GM21447 (cell line): ENCODE measurements around the gene KLF18.
"Not testable (repeated sequence)": the region's sequence is repeated elsewhere in the genome, so short reads cannot be mapped to it uniquely, and the experiment has no call there.

Source experiments
- ATAC-seq: cut with Tn5 transposase; IDR thresholded peaks from one replicate; pipeline ENCODE4 v1.9.1; 2021; ENCODE audit not compliant: unreplicated experiment

KLF18 gene

DNA sequence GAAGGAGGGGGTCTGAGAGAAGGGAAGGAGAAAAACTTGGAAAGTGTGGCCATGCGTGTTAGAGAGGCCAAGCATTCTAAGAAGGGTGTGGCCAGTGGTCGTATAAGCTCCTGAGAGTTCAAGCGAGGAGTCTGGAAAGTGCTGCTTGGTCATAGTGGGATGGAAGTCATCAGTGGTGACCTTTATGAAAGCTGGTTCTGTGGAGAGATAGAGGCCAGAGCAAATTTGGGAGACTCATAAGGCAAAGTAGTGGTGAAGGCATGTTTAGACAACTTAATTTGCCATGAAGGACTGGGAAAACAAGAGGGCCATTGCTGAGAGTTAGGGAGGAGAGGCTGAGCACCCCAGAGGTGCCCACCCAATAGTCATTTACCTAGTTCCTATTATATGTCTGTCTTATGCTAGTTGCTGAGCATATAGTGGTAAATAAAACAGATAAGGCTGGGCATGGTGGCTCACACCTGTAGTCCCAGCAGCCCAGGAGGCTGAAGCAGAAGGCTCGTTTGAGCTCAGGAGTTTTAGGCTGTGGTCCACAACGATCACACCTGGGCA is 21.0 kb downstream of the KLF18 start:
- ATAC-seq, result no peak

DNA sequence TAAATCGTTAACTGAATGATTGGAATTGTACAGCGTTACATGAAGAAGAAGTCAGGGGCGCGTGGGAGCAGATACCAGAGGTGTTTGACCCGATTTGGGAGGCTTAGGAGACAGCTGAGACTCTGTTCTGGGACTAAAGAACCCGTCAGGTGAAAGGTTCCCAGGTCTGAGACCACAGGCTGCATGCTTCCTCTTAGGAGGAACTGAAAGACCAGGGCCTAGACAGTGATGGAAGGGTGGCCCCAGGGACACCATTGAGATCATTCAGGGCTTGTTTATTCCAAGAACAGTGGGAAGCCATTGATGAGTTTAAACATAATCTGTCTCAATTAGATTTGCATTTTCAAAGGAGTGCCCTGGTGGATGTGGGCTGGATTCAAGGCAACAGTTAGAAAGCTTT is 21.9 kb downstream of the KLF18 start:
- ATAC-seq, result no peak

DNA sequence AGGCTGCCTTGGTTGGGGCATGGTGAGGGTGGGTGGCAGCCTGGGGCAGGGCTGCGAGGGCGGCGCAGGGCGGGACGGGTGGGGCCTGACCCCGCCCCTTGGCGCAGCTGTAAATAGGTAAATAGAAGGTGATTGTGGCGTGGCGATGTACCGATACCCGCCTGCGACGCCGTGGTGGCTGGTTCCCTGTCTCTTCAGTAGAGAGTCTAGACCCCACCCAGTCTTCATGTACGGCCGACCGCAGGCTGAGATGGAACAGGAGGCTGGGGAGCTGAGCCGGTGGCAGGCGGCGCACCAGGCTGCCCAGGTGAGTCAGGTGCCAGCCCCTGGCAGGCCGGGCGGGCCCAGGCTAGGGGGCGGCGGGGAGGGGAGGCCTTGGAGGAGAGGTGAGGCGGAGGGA is 22.7 kb downstream of the KLF18 start, which contains the start of gene KLF17:
KLF17 (plus strand) TSS at position 140 of the 400 bp plus-strand sequence; CDS start at position 227, 87 bp downstream.
- no peak for ATAC-seq

DNA sequence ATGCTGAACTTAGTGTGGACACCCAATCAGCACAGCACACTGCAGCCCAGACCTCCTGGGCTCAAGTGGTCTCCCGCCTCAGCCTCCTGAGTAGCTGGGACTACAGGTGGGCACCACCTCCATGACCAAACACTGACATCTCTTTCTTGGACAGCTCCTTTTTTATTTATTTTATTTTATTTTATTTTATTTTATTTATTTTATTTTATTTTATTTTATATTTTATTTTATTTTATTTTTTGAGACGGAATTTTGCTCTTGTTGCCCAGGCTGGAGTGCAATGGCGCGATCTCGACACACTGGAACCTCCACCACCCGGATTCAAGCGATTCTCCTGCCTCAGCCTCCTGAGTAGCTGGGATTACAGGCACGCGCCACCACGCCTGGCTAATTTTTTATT is 24.2 kb downstream of the KLF18 start:
- ATAC-seq, result not testable (repeated sequence)

DNA sequence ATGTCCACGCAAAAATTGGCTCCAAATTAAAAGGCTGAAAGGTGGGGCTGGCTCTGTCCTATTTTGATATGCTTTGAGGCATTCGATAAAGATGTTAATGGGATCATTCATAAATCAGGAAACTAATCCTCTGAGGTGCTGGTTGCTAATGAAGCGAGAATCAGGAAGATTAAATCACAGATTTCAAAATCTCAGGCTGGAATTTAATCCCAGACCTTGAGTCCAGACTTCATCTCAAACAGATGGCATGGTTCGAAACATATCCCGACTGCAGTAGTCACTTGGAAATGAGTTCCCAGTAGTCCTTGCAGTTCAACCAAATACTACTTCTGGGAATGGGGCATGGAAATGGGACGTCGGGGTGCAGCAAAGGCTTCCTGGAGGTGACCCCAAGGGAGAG is 27.3 kb downstream of the KLF18 start:
- no peak for ATAC-seq

DNA sequence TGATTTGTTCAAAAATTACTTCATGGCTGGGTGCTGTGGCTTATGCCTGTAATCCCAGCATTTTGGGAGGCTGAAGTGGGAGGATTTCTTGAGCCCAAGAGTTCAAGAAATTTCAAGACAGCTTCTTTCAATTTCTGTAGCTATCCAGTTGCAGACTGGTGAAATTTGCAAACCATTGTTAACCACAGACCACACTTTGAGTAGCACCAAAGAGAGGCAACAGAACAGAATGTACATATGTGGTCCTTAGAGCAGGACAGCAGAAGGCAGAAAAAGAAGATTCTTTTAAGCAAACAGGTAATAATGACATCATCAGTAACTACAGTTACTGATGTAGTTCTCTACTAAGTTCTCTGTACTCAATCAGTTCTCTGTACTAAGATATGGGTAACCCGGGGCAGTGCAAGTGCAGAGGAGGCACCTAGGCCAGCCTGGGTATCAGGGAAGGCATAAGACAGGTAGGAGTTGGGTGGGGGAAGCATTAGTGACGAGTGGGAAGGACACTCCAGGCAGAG is 28.3 kb downstream of the KLF18 start:
- no peak for ATAC-seq

DNA sequence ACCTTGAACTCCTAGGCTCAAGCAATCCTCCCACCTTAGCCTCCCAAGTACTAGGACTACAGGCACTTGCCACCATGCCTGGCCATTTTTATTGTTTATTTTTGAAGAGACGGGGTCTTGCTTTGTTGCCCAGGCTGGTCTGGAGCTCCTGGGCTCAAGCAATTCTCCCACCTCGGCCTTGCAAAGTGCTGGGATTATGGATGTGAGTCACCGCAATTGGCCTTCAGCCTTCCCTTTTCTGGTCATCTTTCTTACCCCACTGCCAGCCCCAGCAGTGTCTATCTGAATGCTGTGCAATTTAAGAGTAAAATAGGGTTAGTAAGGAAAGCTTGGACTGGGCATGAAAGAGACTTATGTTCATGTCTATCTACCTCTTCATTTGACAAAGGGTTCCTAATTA is 28.9 kb downstream of the KLF18 start:
- ATAC-seq, result no peak

DNA sequence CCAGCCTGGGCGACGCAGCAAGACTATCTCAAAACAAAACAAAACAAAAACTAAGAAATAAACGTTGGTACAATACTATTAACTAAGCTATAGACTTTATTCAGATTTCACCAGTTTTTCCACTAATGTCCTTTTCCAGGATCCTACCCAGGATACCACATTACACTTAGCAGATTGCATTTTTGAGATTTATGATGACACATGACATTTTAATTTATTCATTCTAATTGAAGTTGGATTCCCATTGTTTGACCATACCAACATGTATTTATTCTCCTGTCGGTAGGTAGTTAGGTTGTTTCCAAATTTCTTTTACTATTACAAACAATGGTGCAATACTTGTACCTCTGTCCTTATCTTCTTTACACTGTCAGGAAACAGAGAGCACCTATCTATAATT is 29.6 kb downstream of the KLF18 start:
- ATAC-seq, result no peak

DNA sequence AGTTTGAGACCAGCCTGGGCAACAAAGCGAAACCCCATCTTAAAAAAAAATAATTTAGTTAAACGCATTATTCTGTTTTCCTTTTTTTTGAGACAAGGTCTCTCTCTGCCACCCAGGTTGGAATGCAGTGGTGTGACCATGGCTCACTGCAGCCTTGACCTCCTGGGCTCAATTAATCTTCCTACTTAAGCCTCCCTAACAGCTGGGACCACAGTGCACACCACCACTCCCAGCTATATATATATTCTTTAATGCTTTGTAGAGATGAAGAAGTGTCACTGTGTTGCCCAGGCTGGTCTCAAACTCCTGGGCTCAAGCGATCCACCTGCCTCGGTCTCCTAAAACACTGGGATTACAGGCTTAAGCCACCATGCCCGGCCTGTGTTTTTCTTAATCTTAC is 30.5 kb downstream of the KLF18 start:
- ATAC-seq, result no peak

DNA sequence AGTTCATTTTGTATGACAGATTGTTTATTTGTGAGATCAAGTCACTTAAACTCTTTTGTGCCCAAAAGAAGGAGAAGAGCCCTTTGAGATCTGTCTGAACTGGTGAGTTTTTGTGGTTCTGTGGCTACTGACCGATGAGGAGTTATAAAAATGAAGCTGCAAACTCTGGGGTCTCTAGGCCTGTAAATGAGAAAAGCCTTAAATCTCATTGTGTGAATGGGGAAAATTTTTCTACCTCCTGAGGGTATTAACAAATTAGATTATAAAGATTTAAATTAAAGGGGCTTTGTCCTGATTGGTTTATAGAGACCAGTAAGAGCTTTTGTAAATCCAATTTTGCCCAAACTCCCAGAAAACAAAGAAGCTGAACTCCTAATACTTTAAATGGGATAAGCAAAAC is 32.5 kb downstream of the KLF18 start:
- ATAC-seq, result no peak

DNA sequence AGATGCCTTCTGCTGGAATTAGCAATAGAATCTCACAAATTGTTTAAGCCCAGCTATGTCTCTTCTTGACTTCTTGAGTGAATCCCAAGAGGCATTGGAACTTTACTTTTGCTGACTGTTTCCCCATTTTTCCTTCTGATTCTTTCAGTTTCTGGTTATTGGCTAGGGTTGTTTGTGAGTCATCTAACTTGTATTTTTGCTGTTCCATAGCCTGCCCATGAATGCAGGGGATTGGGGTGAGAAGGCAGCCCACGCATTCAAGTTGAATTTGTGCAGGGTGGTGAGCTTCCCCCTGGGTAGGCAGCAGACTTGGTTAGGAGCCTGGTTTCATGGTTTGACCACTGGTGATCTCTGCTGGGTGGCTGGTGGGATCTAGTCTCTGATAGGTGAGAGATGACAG is 33.2 kb downstream of the KLF18 start:
- ATAC-seq, result no peak

DNA sequence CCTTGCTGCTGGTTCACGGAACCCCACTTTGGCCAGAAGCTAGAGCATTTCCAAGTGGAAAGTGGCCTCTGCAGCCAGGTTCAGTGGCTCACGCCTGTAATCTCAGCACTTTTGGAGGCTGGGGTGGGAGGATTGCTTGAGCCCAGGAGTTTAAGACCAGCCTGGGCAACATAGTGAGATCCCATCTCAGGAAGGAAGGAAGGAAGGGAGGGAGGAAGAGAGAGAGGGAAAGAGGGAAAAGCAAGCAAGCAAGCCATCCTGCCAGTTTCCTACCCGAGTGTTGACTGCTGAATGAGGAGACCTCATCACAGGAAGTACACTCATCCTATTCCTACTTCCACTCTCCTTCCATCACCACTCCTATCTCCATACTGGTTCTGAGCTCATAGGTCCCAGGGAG is 35.6 kb downstream of the KLF18 start:
- ATAC-seq, result no peak

DNA sequence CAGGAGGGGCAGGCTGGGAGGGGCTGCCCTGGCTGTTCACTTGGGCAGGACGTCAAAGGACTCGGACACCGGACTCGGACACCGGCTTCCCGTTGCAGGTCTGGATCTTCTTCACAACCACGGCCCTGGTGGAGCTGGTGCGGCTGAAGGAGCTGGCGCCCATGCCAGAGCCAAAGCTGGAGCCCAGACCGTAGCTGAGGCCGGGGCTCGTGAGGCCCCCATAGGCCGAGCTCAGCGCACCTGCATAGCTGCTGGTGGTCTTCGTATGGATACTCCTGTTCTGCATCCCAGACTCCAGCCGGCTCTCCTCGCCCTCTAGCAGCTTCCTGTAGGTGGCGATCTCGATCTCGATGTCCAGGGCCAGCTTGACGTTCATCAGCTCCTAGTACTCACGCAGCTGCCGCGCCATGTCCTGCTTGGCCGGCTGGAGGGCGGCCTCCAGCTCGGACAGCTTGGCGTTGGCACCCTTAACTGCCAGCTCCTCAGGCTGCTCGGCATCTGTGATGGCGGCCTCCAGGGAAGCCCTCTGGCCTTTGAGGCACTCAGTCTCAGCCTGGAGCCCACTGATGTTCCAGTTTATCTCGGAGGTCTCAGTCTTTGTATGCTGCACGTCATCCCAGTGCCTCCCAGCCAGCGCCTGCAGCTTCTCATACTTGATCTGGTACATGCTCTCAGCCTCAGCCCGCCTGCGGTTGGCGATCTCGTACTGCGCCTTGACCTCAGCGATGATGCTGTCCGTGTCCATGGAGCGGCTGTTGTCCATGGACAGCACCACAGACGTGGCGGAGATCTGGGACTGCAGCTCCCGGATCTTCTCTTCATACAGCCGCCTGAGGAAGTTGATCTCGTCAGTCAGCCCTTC is 37.9 kb downstream of the KLF18 start:
- ATAC-seq, result no peak

DNA sequence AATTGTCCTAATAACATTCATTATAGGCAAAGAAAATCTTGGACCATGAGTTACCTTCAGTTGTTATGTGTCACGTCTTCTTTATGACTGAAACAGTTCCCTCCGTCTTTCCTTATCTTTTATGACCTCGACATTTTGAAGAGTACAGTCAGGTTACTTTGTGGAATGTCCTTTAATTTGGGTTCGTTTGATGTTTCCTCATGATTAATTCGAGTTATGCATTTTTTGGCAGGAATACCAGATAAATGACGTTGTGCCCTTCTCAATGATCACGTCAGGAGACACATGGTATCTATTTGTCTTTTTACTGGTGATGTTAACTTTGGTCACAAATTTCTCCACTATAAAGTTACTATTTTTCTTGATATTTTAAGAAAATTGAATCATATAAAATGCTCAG is 40.1 kb downstream of the KLF18 start:
- no peak for ATAC-seq

DNA sequence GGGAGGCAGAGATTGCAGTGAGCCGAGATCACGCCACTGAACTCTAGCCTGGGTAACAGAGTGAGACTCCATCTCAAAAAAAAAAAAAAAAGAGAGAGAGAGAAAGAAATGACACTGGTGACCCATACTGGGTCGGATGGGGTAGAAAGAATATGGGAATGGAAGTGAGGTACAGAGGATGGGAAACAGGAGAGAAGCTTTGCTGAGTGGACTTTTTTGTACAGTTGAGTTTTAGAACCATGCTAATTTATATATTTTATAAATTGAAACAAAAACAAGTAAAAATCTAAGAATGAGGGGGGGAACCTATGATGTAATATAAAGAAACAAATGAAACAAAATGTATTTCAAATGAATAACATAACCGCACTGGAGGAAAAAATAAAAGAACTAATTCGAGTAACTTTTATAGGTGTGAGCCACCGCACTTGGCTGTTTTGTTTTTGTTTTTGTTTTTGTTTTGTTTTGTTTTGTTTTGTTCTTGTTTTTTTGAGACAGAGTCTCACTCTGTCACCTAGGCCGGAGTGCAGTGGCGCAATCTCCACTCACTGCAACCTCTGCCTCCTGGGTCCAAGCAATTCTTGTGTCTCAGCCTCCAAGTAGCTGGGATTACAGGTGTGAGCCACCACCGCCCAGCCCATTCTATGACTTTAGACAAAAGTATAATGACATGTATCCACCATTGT is 41.1 kb downstream of the KLF18 start:
- no peak for ATAC-seq

DNA sequence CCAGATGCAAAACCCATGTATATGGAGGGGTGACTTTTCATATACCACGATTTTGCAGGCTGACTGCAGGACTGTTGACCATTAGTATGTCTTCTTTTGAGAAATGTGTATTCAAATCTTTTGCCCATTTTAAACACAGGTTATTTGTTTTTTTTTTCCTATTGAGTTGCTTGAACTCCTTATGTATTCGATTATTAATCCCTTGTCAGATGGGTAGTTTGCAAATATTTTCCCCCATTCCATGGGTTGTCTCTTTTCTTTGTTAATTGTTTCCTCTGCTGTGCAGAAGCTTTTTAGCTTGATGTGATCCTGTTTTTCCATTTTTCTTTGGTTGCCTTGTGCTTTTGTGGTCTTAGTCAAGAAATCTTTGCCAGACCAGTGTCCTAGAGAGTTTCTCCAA is 47.4 kb downstream of the KLF18 start:
- no peak for ATAC-seq

DNA sequence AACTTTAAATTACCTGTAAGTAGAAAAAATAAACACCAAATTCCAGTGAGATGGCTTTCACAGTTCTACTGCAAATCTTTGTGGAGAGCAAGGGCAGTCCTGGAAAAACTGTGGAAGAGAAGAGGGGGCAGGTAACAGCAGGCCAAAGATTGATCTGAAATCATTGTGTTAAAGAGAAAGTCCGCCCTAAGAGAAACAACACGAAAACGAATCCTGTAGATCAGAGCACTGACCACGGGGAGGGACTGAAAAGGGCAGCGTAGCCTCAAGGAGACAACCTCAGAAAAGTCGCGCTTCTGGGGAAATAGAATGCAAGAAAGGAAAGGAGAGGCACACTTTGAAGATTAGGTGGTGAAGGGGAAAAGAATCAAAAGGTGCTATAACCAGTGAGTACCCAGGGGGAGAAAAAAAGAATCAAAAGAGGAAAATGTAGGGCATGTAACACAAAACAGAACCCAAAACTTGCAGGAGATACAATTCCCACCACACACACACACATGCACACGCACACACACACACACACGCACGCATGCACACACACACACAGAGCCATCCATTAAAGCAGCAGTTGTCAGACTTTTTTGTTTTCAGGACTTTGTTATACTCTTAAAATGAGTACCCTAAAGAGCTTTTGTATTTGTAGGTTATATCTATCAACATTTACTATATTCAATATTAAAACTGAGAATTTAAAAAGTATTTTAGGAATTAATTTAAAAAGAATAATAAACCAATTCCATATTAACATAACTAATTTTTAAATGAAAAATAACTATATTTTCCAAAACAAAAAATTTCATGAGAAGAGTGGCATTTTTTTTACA is 50.8 kb downstream of the KLF18 start:
- ATAC-seq, result no peak

DNA sequence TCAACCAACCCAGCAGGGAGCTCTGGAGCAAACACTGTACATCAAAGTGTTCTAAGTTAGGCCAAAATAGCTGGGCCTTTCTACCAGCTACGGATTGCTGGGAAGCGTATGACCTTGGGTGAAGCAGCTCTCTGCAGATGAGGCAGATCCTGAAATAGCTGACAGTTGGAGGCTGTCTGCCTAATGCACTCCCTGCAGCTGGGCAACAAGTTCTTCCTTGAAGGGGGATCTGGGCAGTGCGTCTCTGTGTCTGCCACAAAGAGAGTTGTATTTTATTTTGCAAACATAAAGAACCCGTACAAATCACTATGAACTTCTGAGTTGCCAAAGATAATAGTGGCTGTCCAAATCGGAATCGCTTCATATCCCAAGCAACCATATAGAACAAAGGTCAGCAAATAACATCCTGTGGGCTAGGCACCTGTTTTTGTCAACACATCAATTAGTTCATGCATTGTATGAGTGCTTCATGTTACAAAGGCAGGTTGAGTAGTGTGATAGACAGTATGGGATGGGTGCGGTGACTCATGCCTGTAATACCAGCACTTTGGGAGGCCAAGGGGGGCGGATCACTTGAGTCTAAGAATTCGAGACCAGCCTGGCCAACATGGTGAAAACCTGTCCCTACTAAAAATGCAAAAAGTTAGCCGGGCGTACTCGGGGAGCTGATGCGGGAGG is 51.9 kb downstream of the KLF18 start:
- no peak for ATAC-seq
